Measurements from ENCODE around the gene KRTAP10-3.
"Not testable (repeated sequence)": the region's sequence is repeated elsewhere in the genome, so short reads cannot be mapped to it uniquely, and the experiment has no call there.

KRTAP10-3 gene

DNA sequence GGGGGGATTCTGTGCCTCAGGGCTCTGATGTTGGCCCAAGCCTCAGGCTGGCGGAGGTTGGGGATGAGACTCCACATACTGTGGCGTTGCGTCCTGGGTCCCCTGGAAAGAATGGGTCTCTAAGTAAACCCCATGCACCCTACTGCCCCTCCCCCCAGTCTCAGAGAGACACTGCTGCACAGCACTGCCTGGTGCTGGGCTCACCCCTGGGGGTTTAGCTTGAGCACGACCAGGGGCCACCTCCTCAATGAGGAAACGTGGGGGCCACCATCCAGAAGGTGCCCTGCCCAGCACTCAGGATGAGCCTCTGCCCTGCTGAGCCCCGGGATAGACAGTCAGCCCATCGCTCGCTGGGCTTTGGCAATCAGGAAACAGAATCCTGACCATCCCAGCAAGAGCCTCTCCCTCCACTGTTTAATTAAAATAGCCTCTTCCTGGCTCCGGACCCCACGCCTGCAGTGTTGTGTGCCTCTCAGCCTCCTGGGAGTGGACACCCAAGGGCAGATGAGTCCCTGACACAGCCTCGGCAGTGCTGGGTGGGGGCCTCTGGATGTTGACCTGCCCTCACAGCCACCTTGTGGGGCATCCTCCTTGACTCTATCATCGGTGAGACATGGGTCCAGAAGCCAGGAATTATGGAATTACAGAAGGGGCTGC is 11.4 kb upstream of the KRTAP10-3 start:
- no peak for DNase-seq

DNA sequence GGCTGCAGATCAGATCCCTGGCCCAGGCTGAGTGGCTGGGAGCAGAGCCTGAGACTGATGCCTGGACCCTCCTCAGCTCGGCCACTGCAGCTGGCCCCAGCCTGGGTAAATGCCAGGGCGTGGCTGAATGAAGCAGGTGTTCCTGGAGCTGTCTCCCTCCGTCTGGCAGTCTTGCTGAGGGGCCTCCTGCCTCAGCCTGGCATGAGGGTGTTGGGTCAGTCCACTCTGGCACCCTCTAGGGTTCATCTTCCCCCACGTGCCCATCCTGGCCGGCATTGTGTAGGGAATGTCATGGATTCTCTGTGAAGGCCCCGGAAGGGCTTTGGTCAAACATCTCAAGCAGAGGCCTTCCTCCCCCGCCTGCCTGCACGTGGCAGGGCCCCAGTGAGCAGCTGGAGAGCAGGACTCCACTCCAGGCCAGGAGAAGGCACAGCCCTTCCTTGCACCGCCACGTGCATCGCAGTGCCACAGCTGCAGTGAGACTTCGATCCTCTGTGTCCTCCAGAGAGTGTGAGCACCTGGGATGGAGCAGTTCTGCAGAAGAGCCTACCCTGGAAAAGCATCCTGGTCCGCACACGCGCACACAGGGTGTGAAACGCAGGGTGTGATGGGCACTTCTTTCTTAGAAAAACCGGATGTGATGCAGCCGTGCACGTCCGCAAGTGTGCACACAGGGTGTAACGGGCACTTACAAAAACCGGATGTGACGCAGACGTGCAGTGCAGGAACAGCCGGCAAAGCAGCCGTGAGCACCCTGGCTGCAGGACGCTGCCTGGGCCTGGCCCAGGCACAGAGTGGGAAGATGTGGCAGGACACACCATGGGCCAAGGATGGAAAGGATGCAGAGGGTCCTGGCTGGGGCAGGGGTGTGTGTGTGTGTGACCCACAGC is 10.3 kb upstream of the KRTAP10-3 start:
- no peak for DNase-seq

DNA sequence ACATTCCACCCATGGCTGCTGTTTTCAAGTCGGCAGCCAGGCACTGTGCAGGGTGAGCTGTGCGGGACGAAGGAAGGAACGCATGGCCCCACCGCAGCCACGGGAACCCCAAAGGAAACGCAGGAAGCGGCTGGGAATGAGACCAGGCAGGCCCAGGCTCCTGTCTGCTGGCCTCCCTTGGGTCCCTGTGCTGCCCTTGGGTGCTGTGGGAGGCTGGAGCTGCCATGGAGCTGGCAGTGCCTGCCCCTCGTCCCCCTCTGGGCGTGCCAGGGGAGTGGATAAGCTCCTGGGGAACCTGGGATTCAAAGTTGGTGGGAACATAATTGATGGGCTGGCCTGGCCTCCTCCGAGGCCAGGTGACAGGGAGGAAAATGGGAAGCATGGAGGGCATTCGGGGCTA is 9.7 kb upstream of the KRTAP10-3 start:
- DNase-seq, result no peak

DNA sequence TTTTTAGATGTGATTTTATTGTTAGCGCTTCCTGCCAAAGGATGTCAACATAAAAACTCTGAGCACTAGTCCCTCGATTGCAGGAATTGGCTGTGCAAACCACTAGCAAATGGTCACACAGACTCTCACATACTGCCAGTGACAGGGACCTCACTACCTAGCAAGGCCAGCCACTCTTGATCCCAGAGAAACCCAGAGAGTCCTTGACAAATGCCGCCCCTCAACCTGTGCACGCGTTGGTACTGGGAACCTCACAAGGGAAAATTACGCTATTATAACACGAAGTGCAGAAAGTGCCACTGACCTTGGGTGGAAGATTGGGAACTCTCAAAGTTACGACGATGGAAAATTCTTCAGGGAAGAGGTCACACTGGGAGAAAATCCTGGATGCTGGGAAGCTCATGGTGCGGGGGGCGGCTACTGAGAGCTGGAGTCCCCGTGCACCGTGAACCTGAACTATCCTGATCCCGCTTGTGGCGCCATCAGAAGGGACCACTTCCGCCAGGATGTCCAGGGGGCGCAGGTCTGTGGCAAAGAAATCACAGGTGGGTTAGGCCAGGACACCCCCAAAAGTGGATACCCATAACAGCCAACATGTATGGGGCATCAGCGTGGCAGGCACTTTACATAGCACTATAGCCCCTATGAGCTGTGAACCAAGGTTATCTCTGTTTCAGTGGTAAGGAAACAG is 9.0 kb upstream of the KRTAP10-3 start:
- no peak for DNase-seq

DNA sequence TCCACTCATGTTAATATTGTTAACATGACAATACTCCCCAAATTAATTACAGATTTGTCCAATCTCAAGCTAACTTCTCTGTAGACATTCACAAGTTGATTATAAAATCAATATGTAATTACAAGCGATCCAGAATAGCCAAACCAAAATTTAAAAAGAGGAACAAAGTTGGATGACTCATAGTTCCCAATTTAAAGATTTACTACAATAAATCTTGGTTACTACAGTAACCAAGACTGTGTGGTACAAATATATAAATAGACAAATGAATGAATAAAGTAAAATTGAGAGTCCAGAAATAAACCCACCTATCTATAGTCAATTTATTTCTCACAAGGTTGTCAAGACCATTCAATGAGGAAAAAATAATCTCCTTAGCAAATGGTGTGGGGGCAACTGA is 7.8 kb upstream of the KRTAP10-3 start:
- peak; percentile 50 for DNase-seq

DNA sequence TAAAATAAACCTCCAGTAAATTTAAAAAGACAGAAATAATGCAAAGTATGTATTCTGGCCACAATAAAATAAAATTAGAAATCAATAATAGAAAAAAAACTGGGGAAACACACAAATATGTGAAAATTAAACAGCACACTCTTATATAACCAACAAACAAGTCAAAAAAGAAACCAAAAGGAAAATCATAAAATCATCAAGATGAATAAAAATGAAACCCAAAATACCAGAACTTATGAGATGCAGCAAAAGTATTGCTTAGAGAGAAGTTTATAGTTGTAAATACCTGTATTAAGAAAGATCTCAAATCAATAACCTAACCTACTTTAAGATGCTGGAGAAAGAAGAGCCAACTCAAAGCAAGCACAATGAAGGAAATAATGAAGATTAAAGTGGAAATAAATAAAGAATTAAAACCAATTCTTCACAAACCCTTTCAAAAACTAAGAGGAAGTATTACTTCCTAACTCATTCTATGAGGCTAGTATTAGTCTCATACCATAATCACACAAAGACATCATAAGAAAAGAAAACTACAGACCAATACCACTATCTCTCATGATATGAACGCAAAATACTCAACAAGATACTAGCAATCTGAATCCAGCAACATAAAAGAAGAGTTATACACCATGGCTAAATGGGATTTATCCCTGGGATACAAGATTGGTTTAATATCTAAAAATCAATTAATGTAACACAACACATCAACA is 6.4 kb upstream of the KRTAP10-3 start:
- peak; percentile 44 for DNase-seq

DNA sequence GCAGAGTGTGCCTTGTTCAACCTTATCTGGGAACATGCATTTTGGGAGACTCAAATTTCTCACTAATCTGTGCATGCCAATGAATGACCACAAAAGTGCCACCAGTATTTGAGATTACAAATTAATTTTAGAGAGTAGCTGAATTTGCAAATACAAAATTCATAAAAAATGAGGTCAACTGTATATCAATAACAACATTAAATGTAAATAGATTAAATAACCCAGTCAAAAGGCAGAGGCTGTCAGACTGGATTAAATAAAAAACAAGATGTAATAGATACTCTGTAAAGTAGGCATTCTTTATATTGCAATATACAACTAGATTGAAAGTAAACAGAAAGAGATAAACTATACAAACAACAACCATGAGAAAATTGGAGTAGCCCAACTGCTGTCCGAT is 5.5 kb upstream of the KRTAP10-3 start:
- no peak for DNase-seq

DNA sequence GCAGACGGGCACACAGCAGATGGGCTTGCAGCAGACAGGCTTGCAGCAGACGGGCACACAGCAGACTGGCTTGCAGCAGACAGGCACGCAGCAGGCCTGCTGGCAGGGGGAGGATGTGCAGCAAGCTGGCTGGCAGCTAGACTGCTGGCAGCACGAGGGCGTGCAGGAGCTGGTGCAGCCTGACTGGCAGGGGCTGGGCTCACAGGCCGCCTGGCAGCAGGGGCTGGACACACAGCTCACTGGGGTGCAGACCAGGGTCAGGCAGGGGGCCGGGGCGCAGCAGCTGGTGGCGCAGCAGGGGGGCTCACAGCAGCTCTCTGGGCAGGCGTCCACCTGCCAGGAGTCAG is 293 bp downstream of the KRTAP10-3 start:
- DNase-seq, result not testable (repeated sequence)

DNA sequence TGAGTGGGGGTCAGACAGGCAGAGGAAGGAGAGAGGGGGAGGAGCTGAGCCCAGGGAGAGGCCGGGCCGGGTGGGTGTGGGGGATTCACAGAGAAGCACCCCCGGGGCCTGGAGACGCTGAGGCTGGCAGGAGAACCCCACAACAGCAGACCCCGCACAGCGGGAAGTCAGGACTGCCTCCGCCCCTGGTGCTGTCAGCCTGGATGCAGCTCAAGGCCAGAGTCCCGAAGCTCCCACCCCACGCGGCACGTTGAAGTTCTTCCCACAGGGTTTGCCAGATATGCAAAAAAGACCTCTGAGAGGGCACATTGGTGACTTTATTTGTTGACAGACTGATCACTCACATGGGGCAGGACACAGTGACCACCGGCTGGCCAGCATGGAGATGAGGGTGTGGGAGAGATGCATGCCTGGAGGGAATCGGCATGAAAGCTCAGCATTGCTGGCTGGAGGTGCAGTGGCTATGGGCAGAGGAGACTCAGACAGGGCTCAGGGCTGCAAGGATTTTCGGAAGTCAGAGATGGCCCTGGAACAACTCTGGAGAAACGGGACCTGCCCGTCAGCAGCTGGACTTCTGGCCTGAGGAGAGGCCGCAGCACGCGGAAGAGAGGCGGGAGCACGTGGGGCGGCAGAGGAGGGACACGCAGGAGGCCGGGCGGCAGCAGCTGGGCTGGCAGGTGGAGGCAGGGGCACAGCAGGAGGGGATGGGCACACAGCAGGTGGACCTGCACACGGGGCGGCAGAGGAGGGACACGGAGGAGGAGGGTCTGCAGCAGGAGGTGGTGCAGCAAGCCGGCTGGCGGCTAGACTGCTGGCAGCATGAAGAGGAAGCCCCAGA is 885 bp downstream of the KRTAP10-3 start:
- no peak for DNase-seq

DNA sequence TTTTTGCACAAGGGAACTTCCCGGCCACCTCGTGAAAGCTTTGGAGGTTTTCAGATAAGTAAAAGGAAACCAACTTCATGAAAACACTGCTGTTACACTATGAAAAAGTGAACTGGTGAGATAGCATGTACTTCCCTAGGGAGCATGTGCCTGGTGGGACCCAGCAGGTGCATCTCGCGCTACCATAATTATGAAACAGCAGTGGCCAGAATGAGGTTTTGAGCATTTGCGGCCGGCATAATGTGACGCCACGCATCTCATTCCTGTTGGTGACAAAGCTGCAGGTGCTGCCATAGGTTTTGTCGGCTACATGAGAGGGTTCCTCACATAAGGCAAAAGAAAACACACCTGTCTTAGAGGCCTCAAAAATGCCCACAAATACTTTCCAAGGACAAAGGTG is 1.7 kb downstream of the KRTAP10-3 start:
- no peak for DNase-seq

DNA sequence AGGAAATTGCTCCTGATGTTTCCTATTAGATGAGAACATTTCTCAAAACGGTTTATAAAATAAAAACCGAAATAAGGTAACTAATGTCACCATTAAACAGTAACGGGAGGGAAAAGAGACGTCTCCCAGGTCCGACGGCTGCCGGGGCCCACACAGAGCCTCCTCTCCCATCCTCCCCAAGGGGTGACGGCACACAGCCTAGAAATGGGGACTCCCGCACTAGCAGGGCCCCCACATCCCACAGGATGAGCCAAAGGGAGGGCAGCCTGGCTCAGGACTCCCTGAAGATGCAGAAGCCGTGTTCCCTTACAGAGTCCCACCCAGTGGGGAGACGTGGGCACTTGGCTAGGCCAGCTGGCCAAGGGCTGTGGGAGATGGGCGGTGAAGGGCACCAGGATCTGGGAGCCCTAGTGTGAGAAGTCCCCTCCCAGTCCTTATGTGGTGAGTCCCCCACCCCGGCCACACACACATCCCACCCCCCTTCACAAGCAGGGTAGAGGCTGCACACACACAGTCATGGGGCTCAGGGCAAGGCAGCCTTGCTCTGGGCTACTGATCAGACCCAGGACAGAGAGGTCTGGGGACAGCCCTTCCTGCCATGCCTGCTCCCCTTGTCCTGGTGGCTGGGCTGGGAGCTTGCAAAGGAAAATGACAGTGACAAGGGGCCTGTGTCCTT is 3.3 kb downstream of the KRTAP10-3 start:
- no peak for DNase-seq

DNA sequence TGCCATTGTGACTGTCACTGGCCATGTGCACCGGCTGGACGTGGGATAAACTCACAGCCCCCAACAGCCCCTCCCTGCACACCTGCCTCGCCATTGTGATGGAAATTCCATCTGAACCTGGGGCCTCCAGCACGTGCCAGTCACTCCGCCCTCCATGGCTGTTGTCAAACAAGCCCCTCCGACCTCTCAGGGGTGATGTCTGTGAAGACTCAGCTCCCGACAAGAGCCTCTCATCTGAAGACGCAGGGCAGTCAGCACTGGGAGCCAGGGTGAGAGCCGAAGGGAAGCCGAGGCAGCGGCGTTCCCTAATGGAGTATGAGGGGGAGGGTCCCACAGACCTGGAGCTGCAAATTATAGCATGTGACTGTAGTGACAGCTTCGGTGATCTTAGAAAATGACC is 5.9 kb downstream of the KRTAP10-3 start:
- no peak for DNase-seq

DNA sequence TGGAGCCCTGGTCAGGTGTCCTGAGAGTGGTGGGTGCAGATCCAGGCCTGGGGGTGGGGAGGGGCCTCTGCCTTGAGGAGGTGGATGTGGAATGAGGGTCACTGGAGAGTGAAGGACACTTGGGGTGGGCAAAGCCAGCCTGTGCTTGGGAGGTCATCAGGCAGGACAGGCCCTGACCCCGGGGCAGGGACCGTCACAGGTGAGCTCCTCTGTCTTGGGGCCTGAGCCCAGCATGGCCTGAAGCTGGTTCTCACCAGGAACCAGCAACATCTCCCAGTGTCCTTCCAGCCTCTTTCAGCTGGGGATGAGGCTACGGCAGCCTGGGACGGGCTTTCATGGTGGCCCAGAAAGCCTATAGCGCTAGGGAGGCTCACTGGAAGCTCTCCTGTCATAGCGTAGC is 6.5 kb downstream of the KRTAP10-3 start:
- DNase-seq, result no peak

DNA sequence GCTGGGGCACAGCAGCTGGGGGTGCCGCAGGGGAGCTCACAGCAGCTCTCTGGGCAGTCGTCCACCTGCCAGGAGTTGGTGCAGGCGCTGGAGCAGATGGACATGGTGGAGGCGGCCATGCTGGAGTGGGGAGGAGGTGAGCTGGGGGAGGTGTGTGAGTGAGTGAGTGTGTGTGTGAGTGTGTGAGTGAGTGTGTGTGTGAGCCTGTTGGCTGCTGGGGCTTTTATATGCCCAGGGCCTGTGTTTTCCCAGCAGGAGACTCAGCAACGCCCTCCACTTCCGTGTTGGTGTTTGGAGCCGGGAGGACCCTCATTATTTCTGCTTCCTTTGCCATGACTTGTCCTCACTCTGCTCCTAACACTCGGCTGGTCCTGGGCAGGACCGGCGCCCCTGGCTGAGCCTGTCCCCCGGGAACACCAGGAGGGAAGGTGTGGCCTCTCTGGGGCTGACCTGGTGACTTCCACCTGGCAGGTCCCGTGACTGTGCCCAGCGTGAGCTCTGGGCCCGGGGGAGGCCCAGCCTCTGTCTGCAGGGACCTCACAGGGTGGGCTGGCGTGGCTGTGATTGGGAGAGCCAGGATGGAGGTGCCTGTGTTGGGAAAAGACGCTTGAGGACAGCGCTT is 7.1 kb downstream of the KRTAP10-3 start, which contains the start of gene KRTAP10-2:
TSS of gene KRTAP10-2 (minus strand) at position 166 of the 622 bp plus-strand sequence. CDS start at position 119, 47 bp downstream.
- DNase-seq, result no peak

DNA sequence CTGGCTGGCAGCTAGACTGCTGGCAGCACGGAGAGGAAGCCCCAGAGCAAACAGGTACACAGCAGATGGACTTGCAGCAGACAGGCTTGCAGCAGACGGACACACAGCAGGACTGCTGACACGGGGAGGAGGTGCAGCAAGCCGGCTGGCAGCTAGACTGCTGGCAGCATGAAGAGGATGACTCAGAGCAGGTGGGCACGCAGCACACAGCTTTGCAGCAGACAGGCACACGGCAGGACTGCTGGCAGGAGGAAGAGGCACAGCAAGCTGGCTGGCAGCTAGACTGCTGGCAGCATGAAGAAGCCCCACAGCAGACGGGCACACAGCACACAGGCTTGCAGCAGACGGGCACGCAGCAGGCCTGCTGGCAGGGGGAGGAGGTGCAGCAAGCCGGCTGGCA is 7.8 kb downstream of the KRTAP10-3 start:
- no peak for DNase-seq

DNA sequence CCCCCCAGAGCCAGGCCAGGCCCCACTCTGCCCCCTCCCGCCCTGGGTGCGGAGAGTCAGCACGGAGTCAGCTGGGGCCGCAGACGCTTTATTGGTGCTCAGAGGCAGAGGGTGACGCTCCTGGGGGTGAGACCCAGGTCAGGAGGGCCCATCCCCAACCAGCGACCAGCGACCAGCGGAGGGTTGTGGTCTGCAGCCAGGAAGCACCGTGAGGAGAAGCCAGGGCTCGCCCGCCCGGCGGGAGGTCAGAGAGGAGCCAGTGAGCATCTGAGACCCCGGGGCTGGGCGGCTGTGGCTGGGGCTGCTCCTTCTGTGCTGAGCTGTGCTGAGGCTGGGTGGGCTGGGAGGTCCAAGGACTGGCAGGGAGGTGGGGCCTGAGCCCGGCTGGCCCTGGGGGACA is 8.3 kb downstream of the KRTAP10-3 start:
- DNase-seq, result not testable (repeated sequence)

DNA sequence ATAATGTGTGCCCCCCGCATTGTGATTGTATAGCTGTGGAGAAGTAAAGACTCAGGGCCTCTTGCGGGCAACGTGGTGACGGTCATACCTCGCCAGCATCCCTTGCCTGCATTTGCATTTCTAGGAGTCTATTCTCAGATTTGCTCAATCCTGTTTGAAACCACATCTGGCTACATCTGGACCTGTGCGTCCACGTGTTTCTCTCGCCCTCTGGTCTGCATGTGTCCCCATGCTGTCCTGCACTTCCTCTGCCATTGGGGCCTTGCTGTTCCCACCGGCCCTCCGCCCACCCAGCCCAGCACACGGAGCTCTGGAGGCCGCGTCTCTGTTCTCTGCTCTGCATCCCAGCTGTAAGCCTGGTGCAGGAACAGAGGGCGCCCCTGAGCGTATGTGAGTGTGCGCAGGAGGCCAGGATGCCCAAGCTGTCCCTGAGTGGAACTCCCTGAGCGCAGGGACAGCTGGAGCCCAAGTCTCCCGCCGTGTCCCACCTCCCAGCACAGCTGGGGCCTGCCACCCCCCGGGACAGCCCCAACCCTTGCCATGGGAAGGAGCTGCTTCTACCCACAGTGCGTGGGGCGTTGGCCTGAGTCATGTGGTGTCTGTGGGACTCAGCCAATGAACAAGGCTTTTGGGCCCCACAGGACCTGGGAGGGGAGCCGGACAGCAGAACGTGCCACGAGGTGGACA is 8.9 kb downstream of the KRTAP10-3 start:
- no peak for DNase-seq

DNA sequence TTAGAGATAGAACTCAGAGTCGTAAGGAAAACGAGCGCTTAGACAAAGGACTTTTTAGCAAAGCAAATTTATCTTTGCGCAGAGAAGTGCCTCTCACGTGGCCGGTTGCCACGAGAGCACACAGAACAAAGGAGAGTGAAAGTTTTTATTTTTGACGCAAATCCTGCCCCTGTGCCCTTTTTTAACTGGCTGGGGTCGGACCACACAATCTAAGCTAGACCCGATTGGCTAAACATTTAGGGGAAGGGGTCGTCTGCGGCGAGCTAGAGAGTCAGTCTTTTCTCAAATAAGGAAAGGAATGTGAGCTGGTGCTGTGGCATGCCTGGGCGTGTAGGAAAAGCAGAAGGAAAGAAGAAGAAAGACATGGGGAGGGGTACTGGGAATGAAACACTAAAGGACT is 9.7 kb downstream of the KRTAP10-3 start:
- no peak for DNase-seq

DNA sequence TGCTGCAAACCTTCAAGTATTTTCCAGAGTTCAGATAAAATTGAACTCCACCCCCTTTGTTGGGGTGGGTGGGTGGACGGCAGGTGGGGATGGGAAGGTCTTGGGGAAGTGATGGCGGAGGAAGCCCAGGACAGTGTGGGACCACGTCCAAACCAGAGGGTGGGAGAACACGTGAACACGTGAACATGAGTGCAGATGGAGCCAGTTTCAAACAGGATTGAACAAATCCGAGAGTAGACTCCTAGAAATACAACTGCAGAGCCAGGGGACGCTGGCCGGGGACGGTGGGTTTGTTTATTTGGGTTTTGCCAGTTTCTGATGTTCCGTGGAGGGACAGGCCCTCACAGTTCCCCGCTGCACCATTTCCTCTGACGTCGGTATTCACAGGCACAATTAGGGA is 10.2 kb downstream of the KRTAP10-3 start:
- DNase-seq, result no peak

DNA sequence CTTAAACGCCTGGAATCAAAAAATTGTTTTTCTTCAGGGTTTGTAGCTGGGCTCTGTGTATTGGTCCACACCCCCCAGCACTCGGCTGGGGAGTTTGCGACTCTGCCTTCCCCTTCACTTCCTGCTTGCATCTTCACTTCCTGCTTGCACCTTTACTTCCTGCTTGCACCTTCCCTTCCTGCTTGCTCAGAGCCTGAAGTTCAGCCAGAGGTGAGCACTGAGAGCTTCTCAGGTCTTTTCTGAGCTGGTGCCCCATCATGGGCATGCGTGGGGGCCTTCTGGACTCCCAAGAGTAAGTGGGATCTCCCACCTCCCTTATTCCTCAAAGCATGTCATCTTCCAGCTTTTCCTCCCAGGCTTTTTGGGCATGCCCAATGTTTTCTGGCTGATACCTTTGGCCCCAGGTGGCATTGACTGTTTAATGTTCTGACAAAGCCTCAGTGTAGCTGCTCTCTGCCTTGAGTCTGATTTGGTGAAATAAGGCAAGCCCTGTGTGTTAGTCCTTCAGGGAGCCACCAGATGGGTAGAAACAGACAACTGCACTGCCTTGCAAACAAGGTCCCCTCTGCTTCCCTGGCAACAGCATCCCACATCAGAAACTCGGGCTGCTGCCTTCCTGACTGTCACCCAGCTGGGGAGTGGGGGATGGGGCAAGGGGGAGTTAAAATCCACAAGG is 10.8 kb downstream of the KRTAP10-3 start:
- DNase-seq, result no peak
